Measurements from ENCODE around the gene ZNRF2.
"Not testable (repeated sequence)": the region's sequence is repeated elsewhere in the genome, so short reads cannot be mapped to it uniquely, and the experiment has no call there.

- TF ChIP-seq CTCF, POLR2A (IDR thresholded peaks at IDR 0.05): not testable (repeated sequence)
Measured at GRCh38 chr7:30298409-30298808, 14.0 kb downstream of the ZNRF2 start.

All from thyroid gland (tissue), 4 donors.